Measurements from ENCODE around the gene DHRS13.
"Not testable (repeated sequence)": the region's sequence is repeated elsewhere in the genome, so short reads cannot be mapped to it uniquely, and the experiment has no call there.

Gene DHRS13

DNA sequence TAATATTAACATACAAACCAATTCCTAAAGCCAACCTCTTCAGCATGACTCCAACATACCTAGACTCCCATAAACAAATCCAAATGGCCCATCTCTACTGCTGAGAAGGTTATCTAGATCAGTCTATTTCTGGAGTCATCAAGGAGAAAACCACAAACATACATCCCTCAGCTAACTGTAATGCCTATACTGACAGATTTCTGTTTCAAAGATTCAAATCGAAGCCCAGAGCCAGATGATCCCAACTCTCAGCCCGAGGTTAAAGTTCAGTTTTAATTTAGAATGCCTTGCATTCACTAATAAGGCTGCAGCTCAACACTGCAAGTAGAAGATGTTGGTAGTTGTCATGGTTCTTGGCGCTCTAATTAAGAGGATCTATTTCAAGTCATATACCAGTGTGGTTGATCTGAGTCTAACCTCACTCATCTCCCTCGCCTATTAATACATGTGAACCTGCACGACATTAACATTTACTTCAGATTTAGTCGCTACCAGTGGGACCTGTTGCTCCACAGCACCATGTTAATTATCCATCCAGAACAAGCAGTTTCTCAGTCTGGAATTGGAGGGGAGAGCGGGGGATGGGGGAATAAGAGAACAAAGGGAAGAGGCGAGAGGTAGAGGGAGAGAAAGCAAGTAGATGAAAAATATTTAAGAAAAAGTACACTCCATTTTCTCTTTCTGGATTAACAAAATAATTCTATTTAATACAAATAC is 33.0 kb upstream of the DHRS13 start:
- no peak for DNase-seq

DNA sequence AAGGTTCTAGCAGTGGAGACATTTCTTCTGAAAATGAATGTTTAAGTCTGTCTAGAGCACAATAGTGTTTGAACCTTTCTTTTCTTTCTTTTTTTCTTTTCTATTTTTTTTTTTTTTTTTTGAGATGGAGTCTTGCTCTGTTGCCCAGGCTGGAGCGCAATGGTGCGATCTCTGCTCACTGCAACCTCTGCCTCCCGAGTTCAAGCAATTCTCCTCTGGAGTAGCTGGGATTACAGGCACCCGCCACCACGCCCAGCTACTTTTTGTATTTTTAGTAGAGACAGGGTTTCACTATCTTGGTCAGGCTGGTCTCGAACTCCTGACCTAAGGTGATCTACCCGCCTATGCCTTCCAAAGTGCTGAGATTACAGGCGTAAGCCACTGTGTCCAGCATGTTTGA is 31.6 kb upstream of the DHRS13 start:
- DNase-seq = not testable (repeated sequence)

DNA sequence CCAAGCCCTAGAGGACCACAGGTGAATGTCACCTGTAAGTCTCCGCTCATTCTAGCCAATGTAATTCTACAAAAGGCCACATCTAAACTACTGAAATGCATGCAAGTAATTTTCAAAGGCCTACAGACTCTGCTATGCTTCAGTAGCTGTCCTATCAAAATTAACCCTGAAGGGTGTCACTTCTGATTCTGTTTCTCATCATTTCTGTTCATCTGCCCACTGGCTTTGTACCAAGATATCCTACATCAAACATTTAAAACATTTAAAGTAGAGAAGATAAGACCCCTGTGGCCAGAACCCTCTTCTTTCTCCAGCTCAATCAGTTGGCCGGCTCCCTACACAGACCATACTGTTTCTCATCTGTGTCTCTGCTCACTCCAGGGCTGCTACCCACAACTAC is 26.9 kb upstream of the DHRS13 start:
- DNase-seq = no peak

DNA sequence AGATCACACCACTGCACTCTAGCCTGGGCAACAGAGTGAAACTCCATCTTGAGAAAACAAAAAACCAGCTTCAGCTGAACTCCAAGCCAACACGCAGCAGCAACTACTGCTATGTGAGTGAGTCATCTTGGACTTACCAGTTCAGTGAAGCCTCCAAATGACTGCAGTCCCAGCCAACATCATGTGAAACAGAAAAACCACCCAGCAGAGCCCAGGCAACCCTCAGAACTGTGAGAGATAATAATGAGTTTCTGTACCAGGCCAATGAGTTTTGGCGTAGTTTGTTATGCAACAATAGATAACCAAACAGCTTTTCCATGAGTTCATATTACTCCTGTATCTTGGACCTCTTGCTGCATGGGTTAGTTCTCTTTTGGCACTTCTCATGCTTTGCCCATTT is 25.2 kb upstream of the DHRS13 start:
- no peak for DNase-seq

DNA sequence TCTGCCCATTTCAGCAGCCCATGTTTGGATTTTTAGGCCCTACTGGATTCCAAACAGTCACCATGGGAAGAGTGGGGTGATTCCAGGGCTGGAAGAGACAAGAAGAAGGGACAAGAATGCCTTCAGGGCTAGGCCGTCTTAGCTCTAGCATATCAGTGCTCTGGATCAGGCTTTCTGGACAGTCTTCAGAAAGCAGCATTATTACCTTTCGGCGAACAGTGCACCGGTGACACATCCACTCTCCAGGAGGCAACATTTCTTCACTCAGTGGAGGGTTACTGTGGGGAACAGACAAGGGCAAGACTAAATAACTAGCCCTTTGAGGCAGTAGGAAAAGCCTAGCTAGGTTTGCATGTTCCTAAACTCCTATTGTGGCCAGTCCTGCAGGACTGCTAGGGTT is 23.9 kb upstream of the DHRS13 start:
- no peak for DNase-seq

DNA sequence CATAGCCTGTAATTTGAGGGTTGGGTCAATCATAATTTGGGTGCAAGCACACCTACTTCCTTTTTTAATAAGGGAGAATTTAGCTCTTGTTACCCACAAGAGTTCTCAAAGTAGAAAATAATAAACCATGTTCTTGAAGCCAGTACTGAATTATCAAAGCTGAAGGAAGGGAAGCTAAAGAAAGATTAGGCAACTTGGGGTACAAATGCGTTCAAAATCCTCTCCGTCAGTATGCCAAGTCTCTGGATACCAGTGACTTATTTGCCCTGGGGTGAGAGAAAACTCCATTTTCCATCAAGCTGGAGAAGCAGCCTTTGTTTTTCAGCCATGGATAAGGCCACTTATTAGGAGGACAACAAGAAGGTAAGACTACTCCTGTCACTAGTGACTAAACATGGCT is 23.5 kb upstream of the DHRS13 start:
- DNase-seq = no peak

DNA sequence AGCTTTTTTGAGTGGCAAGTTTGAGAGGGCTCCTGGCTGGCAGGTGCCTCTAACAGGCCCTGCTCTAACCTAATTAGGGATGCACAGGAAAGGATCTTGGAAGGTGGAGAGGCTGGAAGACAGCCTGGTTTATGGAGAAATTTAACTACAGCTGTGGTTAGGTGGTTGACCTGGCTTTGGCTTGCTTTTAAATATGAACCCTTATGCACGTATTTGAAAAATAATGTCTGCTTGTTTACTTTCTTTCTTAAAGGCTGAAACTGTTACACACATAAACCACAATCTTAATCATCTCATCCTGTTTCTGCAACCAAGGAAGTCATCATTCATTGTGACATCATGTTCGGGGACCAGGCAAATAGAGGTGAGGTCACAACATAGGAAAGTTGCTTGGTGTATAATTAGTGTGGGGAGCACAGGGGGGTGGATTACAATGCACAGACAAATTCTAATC is 23.1 kb upstream of the DHRS13 start:
- no peak for DNase-seq

DNA sequence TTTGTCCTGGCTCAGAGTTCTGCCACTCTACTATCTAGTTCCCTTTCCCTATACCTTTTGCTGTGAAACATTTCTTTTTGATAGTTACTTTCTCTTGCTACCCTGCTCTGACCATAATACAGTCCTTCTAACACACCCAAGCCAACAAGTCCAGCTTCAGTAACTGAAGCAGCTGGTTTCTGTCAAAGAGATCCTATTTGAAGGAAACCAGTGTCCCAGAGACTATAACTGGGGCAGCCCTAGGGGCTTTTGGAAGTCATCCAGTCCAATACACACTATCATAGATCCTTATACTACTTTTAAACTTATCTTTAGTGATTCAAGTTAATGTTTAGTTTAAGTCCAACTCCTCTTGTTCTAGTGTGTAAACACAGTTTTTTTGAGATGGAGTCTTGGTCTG is 17.3 kb upstream of the DHRS13 start:
- no peak for DNase-seq

DNA sequence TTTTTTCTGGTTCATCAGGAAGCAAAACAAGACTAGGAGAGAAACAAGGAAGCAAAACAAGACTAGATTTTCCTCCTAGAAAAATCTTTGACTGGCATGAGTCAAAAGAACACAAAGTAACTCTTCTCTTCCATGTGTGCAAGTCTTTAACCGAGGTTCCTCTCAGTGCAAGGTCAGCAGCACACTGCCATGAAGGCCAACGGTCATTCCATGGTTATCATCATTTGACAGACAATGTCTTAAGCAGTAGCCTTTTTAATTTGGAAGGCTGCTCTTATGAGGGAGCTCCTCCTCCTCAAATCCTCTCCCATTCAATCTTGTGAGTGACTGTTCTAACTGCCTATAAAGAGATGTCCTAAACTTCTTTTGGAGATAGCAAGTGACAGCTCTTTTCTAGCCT is 15.4 kb upstream of the DHRS13 start:
- DNase-seq = no peak

DNA sequence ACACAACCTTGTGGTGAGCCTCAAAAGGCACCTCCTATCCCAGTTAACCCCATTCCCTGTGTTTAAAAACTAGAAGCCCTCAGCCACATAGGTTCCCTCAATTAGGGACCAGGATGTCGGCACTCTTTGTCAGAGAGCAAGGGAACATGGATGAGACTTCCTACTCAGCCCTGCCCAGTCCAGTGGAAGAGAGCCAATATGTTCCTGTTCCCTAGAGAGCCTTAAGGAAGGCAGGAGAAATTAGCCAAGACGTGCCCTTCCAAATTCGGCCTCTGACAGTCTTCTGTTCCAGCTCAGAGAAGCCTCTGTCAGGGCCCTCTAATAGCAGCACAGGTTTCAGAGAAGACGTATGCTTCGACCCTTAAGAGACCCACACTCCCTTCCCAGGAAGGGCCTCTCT is 14.6 kb upstream of the DHRS13 start:
- no peak for DNase-seq

DNA sequence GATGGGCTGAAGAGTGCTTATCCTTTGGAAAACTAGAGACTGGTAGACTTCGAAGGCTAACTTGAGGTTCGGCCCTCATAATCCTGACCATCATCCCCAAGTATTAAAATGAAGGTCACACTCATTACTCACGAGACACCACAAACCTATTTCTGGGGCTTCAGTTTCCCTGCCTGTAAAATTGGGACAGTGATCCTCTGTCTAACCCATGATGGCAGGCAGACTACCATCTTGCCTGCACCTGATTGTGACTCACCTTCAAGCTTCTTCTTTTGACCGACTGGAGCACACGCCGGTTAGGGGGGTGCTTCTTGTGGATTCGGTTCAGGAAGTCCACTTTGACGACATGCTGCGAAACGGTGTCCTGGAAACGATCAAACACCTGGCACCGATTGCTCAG is 14.2 kb upstream of the DHRS13 start:
- DNase-seq = no peak

DNA sequence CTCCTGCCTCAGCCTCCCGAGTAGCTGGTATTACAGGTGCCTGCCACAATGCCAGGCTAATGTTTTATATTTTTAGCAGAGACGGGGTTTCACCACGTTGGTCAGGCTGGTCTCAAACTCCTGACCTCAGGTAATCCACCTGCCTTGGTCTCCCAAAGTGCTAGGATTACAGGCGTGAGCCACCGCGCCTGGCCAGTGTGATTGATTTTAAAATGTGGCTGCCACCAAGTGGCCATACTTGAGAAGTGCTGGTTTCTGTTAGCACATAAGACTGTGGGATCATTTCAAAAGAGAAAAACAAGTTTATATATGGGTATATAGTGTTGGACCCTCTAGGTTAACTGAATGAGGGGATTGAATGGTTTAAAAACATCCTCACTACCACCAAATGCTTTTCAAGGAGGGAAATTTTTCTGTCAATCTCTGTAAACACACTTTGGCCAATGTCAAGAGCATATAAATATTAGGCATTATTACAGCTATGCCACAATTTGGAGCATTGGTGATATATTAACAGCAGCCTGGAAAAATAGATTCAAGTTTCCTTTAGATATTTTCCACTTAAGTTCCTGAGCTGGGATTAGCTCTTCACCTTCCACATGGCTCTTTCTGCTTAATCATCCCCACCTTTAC is 13.5 kb upstream of the DHRS13 start:
- no peak for DNase-seq

DNA sequence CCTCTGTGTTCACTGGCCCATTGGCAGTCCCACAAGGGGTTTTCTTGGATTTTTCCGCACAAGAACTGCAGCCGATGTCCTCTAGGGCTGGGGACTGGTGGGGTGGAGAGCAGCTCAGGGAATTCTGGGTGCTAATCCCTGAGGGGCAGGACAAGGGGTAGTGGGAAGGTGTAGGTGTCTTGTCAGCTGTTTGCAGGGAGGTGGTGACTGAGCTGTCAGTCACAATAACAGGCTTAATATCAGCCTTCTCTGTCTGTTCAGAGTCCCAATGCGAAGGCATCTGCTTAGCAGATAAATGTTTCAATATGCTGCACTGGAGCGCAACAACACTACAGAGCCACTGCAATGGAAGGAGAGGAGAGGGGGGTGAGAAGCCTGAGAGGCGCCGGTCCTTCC is 10.1 kb upstream of the DHRS13 start:
- DNase-seq = no peak

DNA sequence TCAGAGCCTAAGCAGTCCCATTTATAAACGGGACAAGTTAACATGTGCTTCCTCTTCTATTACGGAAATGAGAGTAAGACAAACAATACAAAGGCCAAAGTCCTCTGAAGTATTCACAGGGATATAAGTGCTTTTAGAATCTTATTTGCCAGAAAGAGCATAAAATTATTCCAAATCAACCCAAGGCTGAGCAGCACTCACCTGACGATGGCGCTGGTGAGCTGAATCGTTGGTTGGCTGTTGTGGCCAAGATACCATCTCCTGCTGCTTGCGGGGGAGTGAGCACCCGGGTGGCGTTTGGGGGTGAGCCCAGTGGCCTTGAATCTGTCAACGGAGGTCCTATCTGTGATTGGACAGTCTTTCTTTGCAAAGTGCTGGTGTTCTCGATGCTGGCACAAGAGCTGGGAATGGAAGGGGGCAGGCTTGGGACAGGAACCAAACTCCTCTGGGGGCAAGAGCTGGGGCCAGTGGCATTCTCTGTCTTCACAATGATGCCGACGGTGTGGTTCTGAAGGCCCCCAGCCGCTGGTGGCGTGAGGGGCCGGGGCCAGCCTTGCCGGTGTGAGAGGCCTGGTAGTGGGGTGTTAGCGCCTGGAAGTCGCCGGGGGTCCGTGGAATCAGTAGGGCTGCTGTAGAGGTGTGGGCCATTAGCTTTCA is 9.5 kb upstream of the DHRS13 start:
- no peak for DNase-seq

DNA sequence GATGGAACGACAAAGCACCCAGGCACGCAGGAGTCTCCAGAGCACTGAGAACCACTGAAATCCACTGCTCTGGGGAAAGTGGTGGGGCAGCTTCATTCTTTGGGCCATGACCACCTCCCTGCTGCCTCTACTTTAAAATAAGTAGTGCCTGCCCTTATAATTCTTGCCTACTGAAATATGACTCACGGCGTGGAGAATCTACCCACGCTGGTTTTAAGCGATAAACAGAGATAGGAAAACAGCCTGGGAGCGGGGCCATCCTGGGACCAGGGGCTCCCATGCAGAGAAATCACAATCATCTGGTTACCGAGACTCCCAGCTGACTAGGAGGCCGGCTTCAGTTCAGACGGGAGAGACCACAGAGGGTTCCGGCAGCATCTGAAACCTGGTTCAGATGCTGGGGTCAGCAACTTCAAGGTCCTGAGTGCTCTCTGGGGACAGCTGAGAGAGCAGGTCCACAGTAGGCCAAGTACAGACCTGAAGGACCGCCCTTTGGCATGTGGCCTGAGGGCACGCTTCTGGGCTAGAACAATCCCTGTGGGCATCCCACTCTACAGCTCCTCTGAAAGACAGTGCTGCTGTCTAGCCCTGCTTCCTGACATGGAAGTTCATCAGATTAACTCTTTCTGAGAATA is 8.6 kb upstream of the DHRS13 start:
- DNase-seq = no peak

DNA sequence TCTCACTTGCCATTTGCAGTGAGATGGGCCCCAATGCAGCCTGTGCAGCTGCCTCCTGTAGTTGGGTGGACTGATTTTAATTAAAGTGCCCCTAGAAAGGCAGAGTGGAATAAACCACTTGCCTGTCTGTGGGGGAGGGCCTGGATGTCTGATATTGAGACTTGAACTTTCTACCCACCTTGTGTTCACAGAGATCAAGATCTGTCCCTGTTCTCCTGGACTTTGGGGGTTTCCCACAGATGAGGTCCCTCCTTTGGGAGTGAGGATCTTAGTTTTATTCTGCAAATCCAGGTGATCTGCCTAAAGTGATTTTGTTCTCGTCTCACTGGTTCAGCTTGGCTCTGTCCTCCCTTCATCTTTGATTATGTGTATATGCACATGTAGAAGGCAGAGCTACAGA is 7.7 kb upstream of the DHRS13 start:
- DNase-seq = no peak

DNA sequence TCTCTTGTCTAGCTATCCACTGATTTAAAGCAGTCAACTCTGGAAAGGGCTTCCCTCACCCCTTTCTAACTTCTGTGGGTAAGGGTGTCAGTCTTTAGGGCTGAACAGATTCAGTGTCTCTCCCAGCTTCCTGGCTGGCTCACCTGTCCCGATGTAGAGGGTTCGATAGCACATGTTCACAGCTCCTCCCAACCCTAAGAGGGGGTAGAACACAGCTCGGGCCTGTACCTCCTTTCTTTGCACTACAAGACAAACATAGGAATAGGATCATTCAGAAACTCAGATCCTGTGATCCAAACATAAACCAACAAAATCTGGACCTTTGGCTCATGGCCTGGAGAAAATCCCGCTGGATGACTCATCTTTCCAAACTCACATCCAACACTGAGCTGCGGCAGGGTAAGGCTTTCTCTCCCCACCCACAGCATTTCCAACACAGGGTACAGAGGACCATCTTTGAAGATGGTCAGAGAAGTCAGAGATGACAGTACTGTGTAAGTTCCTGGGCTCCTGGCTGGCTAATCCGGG is 5.8 kb upstream of the DHRS13 start:
- DNase-seq = no peak

DNA sequence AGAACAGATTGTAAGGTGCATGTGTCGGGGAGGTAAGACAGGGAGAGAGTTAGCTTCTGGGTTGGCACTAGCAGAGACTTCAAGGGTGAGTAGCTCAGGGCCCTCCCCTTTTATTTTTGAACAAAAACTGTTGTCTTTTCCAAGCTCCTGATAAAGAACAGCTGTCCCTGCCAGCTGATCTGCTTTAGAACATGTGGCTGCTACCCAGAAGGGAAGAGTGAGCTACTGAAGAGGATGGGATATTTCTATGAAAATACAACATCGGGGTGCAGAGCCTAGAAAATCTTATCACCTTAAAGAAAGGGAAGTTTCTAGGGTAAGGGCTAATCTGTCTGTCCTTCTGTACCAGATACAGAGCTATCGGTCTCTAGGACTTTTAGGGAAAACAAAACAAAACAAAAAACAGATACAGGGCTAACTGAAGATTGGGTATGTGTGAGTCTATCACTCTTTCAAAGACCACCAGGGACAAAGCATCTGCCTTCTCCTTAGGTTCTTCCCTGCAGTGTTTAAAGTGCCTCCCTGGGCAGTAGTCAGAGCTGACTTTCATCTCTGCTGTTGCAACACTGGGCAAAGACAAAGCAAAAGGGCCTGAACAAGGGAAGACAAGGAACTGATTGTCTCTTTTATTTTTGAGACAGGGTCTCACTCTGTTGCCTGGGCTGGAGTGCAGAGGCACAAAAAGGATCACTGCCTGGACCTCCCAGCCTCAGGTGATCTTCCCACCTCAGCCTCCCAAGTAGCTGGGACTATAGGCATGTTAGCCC is 5.0 kb upstream of the DHRS13 start:
- DNase-seq = no peak

DNA sequence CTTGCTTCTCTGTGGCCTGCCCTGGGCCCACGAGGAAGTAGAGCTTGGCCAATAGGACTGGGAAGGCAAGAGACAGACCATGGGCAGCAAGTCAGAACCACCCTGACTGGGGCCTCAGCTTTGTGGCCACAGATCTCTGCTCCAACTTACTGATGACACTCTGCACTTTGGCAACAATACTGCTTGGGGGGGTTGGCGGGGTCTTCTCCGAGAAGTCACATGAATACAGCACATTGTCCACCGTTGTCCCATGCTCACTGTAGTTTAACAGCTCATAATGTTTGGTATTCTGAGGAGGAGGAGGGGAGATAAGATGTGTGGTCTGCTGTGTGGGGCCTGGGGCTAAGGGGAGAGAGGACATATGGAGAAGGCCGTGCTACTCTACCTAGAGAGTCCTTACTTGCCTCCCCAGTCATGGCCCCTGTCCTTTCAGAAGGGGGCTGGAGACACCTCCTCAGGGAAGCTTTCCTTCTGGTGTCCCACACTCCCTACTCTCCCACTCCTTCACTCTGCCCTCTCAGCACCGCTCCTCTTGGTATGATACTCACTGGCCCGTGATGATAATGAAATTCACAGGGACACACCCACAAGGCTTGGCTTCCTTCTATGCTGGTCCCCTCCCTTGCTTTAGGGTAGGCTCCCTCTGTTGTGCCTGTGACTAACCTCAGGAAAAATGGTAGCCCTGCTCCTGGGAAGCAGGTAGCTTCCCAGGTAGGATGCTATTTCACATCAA is 4.0 kb upstream of the DHRS13 start:
- DNase-seq = no peak

DNA sequence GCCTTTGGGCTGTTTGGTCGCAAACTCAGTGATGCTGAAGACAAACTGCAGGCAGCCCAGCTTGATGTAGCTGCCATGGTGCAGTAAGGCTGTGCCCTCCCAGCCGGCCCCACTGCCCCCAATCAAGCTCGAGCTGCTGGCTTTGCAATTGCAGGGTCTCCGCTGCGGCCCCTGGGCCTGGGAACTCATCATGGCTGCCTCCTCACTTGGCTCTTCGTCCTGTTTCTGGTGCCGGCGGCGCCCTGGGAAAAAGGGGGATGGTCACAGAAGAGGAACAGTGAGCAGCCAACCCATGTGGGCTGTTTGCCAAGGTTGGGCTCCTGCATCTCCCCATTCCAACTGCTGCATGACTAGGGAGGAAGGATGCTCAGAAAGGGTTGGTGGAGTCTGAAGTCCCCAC is 3.4 kb upstream of the DHRS13 start:
- DNase-seq = no peak

DNA sequence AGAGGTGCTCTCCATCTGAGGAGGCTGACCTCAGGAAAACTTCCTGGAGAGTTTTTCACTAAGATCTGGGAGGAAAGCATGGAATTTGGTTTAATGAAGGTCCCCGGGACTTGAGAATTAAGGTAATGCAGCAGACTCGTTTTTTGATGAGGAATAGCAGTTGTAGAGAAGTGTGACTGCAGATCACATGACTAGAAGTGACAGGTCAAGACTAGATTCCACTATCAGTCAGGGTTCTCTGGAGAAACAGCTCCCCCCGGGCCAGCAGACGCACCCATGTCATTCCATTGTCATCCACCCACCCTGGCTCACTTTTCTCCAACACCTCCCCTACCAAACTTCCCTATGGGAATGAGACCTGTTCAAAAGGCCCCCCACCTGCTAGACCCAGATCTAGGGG is 1.9 kb upstream of the DHRS13 start:
- no peak for DNase-seq

DNA sequence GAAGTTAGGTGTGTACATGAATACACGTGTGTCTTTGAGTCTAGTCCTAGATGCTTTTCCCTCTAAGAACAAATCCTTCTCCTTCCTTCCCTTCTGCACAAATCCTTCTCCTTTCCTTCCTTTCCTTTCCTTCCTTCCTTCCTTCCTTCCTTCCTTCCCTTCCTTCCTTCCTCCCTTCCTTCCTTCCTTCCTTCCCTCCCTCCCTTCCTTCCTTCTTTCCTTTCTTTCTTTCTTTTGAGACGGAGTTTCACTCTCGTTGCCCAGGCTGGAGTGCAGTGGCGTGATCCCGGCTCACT is 615 bp upstream of the DHRS13 start:
- not testable (repeated sequence) for DNase-seq
